WTC11 (cell line): ENCODE data around the gene ARMC9. TPM values are rescaled to one million over a fixed set of nuclear protein-coding genes. Genes with fewer than 3 reads are reported as not detected.

Experiments used
- ATAC-seq: fragments of 200-7000 bp; cut with Tn5 transposase; 2 replicates; pipeline ENCODE4 v1.10.0; 2021; ENCODE audit warnings: mild to moderate bottlenecking, moderate library complexity
- CTCF ChIA-PET: fragments of 300-600 bp; sonication (Branson Sonifier 250); formaldehyde crosslinking; loops from one replicate; lab custom pipeline; 2021; ENCODE audit warnings: antibody characterized with exemption; lab: Charles Lee
- POLR2A ChIA-PET: fragments of 350-600 bp; sonication (Branson Sonifier 250); formaldehyde crosslinking; loops from one replicate; lab custom pipeline; 2021; ENCODE audit warnings: antibody characterized with exemption; lab: Charles Lee
- DNase-seq: peaks from one replicate; pipeline ENCODE4 v3.0.0; 2021; ENCODE audit warnings: low spot score
- H3K27ac Mint-ChIP-seq: 2 replicates; pipeline ENCODE4 v1.8.0; 2021; ENCODE audit warnings: mixed read lengths
- H3K27me3 Mint-ChIP-seq: 2 replicates; pipeline ENCODE4 v1.8.0; 2021; ENCODE audit warnings: low read depth, mild to moderate bottlenecking, moderate library complexity, mixed read lengths
- H3K36me3 Mint-ChIP-seq: 2 replicates; pipeline ENCODE4 v1.8.0; 2021; ENCODE audit warnings: mixed read lengths
- H3K4me1 Mint-ChIP-seq: 2 replicates; pipeline ENCODE4 v1.8.0; 2022; ENCODE audit warnings: mixed read lengths
- H3K4me3 Mint-ChIP-seq: 2 replicates; pipeline ENCODE4 v1.8.0; 2021; ENCODE audit warnings: mild to moderate bottlenecking, moderate library complexity, mixed read lengths
- H3K9me3 Mint-ChIP-seq: 2 replicates; pipeline ENCODE4 v1.8.0; 2021; ENCODE audit warnings: mixed read lengths
- ARID4B ChIP-seq: sonication (generic); formaldehyde crosslinking; IDR thresholded peaks from 2 replicates; pipeline ENCODE4 v1.8.0; 2023; ENCODE audit warnings: missing genetic modification reagents, mild to moderate bottlenecking, borderline replicate concordance
- CREB1 ChIP-seq: sonication (generic); formaldehyde crosslinking; IDR thresholded peaks from 2 replicates; pipeline ENCODE4 v1.8.0; 2023; ENCODE audit warnings: mild to moderate bottlenecking, missing genetic modification reagents
- ERG ChIP-seq: fragments of 250-450 bp; sonication (Bioruptor Pico); IDR thresholded peaks from 2 replicates; pipeline ENCODE4 v1.8.0; 2021; ENCODE audit warnings: mild to moderate bottlenecking
- ESRRA ChIP-seq: sonication (generic); formaldehyde crosslinking; IDR thresholded peaks from 2 replicates; pipeline ENCODE4 v1.8.1; 2022; ENCODE audit warnings: mild to moderate bottlenecking, missing genetic modification reagents, borderline replicate concordance
- JAZF1 ChIP-seq: fragments of 250-450 bp; sonication (Bioruptor Pico); IDR thresholded peaks from 2 replicates; pipeline ENCODE4 v1.9.0; 2021; ENCODE audit warnings: moderate library complexity, mild to moderate bottlenecking, inconsistent platforms
- SMAD3 ChIP-seq: sonication (generic); formaldehyde crosslinking; IDR thresholded peaks from 2 replicates; pipeline ENCODE4 v1.8.0; 2022; ENCODE audit warnings: missing genetic modification reagents, mild to moderate bottlenecking, borderline replicate concordance
- SMAD4 ChIP-seq: sonication (generic); formaldehyde crosslinking; IDR thresholded peaks from 2 replicates; pipeline ENCODE4 v1.8.0; 2022; ENCODE audit warnings: mild to moderate bottlenecking, missing genetic modification reagents
- ZNF396 ChIP-seq: fragments of 250-450 bp; sonication (Bioruptor Pico); IDR thresholded peaks from 2 replicates; pipeline ENCODE4 v1.8.0; 2021; ENCODE audit warnings: mild to moderate bottlenecking, moderate library complexity, borderline replicate concordance
- ZNF512 ChIP-seq: sonication (generic); formaldehyde crosslinking; IDR thresholded peaks from 2 replicates; pipeline ENCODE4 v1.8.1; 2022; ENCODE audit warnings: missing genetic modification reagents, borderline replicate concordance
- total RNA-seq: library from RNA; stranded (reverse); gene quantifications from 3 replicates; pipeline ENCODE4 v1.2.3, GENCODE V29; 2021
- TF ChIP-seq, protein P1 (sequence below): sonication (generic); formaldehyde crosslinking; IDR thresholded peaks from 2 replicates; pipeline ENCODE4 v1.8.0; 2022; ENCODE audit warnings: mild to moderate bottlenecking, missing genetic modification reagents

Gene ARMC9
- total RNA-seq, 1 experiment from 2014 or later = 34.9 TPM

- POLR2A ChIA-PET = no interaction called here
- CTCF ChIA-PET = no interaction called here
These were observed 64.8 kb downstream of the ARMC9 start for GRCh38 chr2:231263118-231263831.

More at GRCh38 chr2:231263118-231263831, 64.8 kb downstream of the ARMC9 start:
- TF ChIP-seq ZNF512 (CRISPR knock-in tag) (no peak), SMAD3 (CRISPR knock-in tag) (no peak), SMAD4 (CRISPR knock-in tag) (no peak), CREB1 (no peak), ESRRA (CRISPR knock-in tag) (no peak), JAZF1 (no peak), ARID4B (CRISPR knock-in tag) (no peak), ZNF396 (no peak), ERG (no peak)
- TF ChIP-seq, protein P1, sequence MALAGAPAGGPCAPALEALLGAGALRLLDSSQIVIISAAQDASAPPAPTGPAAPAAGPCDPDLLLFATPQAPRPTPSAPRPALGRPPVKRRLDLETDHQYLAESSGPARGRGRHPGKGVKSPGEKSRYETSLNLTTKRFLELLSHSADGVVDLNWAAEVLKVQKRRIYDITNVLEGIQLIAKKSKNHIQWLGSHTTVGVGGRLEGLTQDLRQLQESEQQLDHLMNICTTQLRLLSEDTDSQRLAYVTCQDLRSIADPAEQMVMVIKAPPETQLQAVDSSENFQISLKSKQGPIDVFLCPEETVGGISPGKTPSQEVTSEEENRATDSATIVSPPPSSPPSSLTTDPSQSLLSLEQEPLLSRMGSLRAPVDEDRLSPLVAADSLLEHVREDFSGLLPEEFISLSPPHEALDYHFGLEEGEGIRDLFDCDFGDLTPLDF (CRISPR knock-in tag) = no peak
- TF ChIP-seq, all 79 proteins: peak for 0
- Mint-ChIP-seq H3K27ac (0 out of 2 replicates have a peak overlapping the region, but pooled peaks have one; percentile 64), H3K27me3 (no peaks in the 10 kb centered on the region), H3K36me3 (peaks cover 23% of the 10 kb centered on the region), H3K9me3 (no peaks in the 10 kb centered on the region), H3K4me1 (peaks cover 6% of the 10 kb centered on the region), H3K4me3 (no peak overlapping the region)
- DNase-seq = no peak
- no peak for ATAC-seq
